GM12878 (cell line): ENCODE measurements around the gene KIRREL2. TPM values are rescaled to one million over a fixed set of nuclear protein-coding genes. Genes with fewer than 3 reads are reported as not detected.

Source experiments
- ATAC-seq: fragments of 200-7000 bp; cut with Tn5 transposase; 3 replicates; pipeline ENCODE4 v1.9.1; 2020; ENCODE audit warnings: mild to moderate bottlenecking, moderate library complexity
- BruUV-seq: library from RNA; stranded (reverse); fragments of 400-500 nt; replicated peaks from 2 replicates; lab custom pipeline; 2021; lab: Mats Ljungman, UMichigan
- CTCF ChIA-PET: fragments of 300-600 bp; sonication (Branson Sonifier 250); formaldehyde crosslinking; extraction: SDS; loops from one replicate; lab custom pipeline; 2021; ENCODE audit warnings: inconsistent platforms; lab: Yijun Ruan, JAX
- POLR2A ChIA-PET: fragments of 350-600 bp; formaldehyde crosslinking; extraction: SDS; loops from one replicate; lab custom pipeline; 2021; ENCODE audit warnings: inconsistent platforms; lab: Charles Lee
- RAD21 ChIA-PET: fragments of 300-600 bp; sonication (Branson Sonifier 250); formaldehyde crosslinking; loops from one replicate; lab custom pipeline; 2023; ENCODE audit warnings: antibody characterized with exemption; ENCODE audit not compliant: unreplicated experiment; lab: Charles Lee
- SMC1A ChIA-PET: fragments of 300-600 bp; sonication (Branson Sonifier 250); formaldehyde crosslinking; loops from one replicate; lab custom pipeline; 2023; ENCODE audit not compliant: unreplicated experiment, uncharacterized antibody; lab: Charles Lee
- DNase-seq: peaks from one replicate; pipeline ENCODE4 v3.0.0-alpha.2; 2011; ENCODE audit warnings: low read depth, low spot score
- FAIRE-seq: peaks from 3 replicates; lab custom pipeline; 2011; peaks lifted over from hg19 to GRCh38; lab: Jason Lieb, UNC
- H2AFZ ChIP-seq: 2 replicates; pipeline ENCODE4 v1.6.0; 2011; ENCODE audit warnings: low read depth, low read length, control low read depth; ENCODE audit not compliant: control insufficient read depth
- H3K27ac ChIP-seq: 2 replicates; pipeline ENCODE4 v1.5.1; 2011; ENCODE audit warnings: control low read depth; ENCODE audit not compliant: control insufficient read depth, insufficient read depth
- H3K27me3 ChIP-seq, 2 experiments: replicated peaks in 1 of 2; 2 replicates each; pipeline versions ENCODE4 v1.6.0 to v1.6.1; 2011; ENCODE audit warnings: low read length in 1 of 2; ENCODE audit not compliant: control insufficient read depth in 2 of 2, insufficient read depth in 2 of 2
- H3K36me3 ChIP-seq, 2 experiments: 2 replicates each; pipeline ENCODE4 v1.5.1; 2011; ENCODE audit warnings: low read length in 1 of 2; ENCODE audit not compliant: control insufficient read depth in 2 of 2, insufficient read depth in 2 of 2
- H3K4me1 ChIP-seq: 2 replicates; pipeline ENCODE4 v1.6.1; 2011; ENCODE audit warnings: mild to moderate bottlenecking, low read length, moderate library complexity, mixed read lengths; ENCODE audit not compliant: control insufficient read depth, insufficient read depth
- H3K4me2 ChIP-seq: 2 replicates; pipeline ENCODE4 v1.6.0; 2011; ENCODE audit warnings: control low read depth; ENCODE audit not compliant: control insufficient read depth, insufficient read depth
- H3K4me3 ChIP-seq: fragments of 200-600 bp; sonication (generic); 2 replicates; pipeline ENCODE4 v1.5.1; 2016
- H3K79me2 ChIP-seq: 2 replicates; pipeline ENCODE4 v1.6.0; 2011; ENCODE audit warnings: low read length; ENCODE audit not compliant: control insufficient read depth, insufficient read depth
- H3K9ac ChIP-seq: 2 replicates; pipeline ENCODE4 v1.8.0; 2011; ENCODE audit warnings: low read length, control low read depth, mixed read lengths; ENCODE audit not compliant: control insufficient read depth, insufficient read depth
- H3K9me3 ChIP-seq: replicated peaks from 3 replicates; pipeline ENCODE4 v1.5.1; 2011; ENCODE audit warnings: mild to moderate bottlenecking, low read length; ENCODE audit not compliant: control insufficient read depth, insufficient read depth
- H4K20me1 ChIP-seq: 2 replicates; pipeline ENCODE4 v1.6.0; 2011; ENCODE audit not compliant: control insufficient read depth, insufficient read depth
- IRF4 ChIP-seq: IDR thresholded peaks from 2 replicates; pipeline ENCODE4 v1.6.1; 2011; ENCODE audit warnings: low read depth, low read length
- PKNOX1 ChIP-seq: fragments of 450-650 bp; IDR thresholded peaks from 2 replicates; pipeline ENCODE4 v1.6.1; 2016; ENCODE audit warnings: mild to moderate bottlenecking
- RFX5 ChIP-seq: IDR thresholded peaks from 2 replicates; pipeline ENCODE4 v1.6.1; 2011; ENCODE audit warnings: low read depth, low read length, improper control_type of control experiment
- WGBS: methylation state at CpG from one replicate; pipeline ENCODE4 v1.1.6; 2016; ENCODE audit warnings: low lambda C conversion rate; ENCODE audit not compliant: insufficient replicate concordance, insufficient coverage; ENCODE audit errors: missing lambda C conversion rate; 5-methylcytosine and 5-hydroxymethylcytosine counted together
- in situ Hi-C: fragments of 300-500 bp; cut with MboI; formaldehyde crosslinking; loops from 9 replicates; pipeline ENCODE4 v1.14.3; 2018; ENCODE audit warnings: mixed read lengths
- intact Hi-C: fragments of 100-400 bp; cut with micrococcal nuclease; formaldehyde crosslinking; loops from one replicate; pipeline ENCODE4 v1.14.2; 2022; ENCODE audit not compliant: unreplicated experiment
- polyA plus RNA-seq, 11 experiments: library from polyadenylated mRNA; depleted of rRNA in 4 of 11; unstranded in 6 of 11; stranded (reverse) in 5 of 11; fragments of >200 nt; fragmentation: Nextera tagmentation in 4 of 11; fragmentation: Illumina TruSeq in 1 of 11; extraction: Ambion mirVana in 4 of 11; extraction: Trizol in 1 of 11; gene quantifications; 1 replicate in 1 of 11; 2 replicates in 10 of 11; pipeline versions ENCODE4 v1.2.1 to v1.2.3, GENCODE V29; 2011 to 2016; ENCODE audit warnings: inconsistent platforms in 2 of 11, missing spikeins in 2 of 11, low read depth in 1 of 11
- total RNA-seq, 4 experiments: library from RNA; depleted of rRNA in 3 of 4; stranded (reverse); fragments of >200 nt in 3 of 4; fragmentation: Illumina TruSeq in 1 of 4; extraction: Trizol in 1 of 4; gene quantifications; 2 replicates each; pipeline versions ENCODE4 v1.2.1 to v1.2.3, GENCODE V29; 2013 to 2021

Gene KIRREL2
- total and polyA plus RNA-seq, 10 of the 15 experiments (the other 5 are each of a cell fraction or from before 2014, with no cell fraction given) = 0.03 to 0.06 TPM; not detected in 8

GRCh38 chr19:35860818-35861639 is 4.3 kb downstream of the KIRREL2 start (continued):
- TF ChIP-seq PKNOX1 = no peak
- TF ChIP-seq, all 136 proteins: peak for 0

GRCh38 chr19:35861640-35862160 is 5.0 kb downstream of the KIRREL2 start:
- Histone ChIP-seq H3K9ac (no peak overlapping the region), H4K20me1 (no peaks in the 10 kb centered on the region), H3K4me1 (peaks cover 3% of the 10 kb centered on the region; the same call in 1 of the 2 replicates), H2AFZ (no peak overlapping the region), H3K36me3 (no peaks in the 10 kb centered on the region), H3K27me3 (peaks cover 6 to 10% of the 10 kb centered on the region in 2 experiments; a peak in 3 of 4 replicates), H3K27ac (no peak overlapping the region), H3K79me2 (no peaks in the 10 kb centered on the region), H3K9me3 (no peaks in the 10 kb centered on the region), H3K4me3 (no peak overlapping the region), H3K4me2 (no peak overlapping the region)
- ATAC-seq (no peak), FAIRE-seq (no peak), DNase-seq (no peak)
- no peak for TF ChIP-seq IRF4
- TF ChIP-seq RFX5 = no peak
- ChIA-PET POLR2A (no interaction called here), CTCF (no interaction called here), SMC1A (no interaction called here), RAD21 (no interaction called here)
- intact Hi-C loops (no loop called here), in situ Hi-C loops (no loop called here)
- no TSS peak for BruUV-seq
- 33% methylated on average over 19 of the region's 19 CpGs for WGBS
